NCI-H1417 (cell line): ENCODE results near the gene ZBBX.

Experiments used
- DNase-seq, 3 experiments: peaks; one replicate each; lab custom pipeline; 2025; lab: John Stamatoyannopoulos, UW

Gene ZBBX

DNA sequence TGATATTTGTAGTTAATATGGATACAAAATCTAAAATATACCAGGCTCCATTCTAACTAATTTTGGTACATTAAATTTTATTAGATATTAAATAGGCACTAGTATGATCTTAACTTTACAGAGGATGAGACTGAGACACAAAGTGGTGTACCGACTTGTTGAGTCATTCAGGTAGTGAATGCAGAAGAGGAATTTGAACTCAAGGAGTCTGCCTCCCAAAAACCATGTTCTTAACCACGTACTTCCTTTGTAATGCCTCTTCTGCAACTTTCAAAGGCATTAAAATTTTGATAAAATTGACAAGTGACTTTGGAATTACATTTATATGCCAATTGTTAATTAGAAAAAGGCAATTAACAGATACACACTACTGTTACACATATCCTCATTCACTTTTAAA is 61.8 kb downstream of the ZBBX start:
- no peak for DNase-seq

DNA sequence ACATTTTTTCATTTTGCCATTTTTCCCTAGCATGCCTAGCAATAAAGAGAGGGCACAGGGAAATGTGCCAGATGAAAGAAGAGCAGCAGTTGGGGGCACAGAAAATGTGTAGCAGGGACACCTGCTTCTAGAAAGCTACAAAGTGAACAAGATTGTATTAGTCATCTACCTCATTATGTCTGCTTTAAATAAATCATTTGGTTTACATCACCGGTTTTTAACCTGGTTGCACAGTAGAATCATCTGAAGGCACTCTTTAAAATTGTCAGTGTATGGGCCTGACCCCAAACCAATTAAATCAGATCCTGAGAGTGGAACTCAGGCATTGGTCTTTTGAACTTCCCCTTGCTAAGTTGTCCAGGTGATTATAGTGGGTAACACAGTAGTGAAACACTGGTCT is 73.8 kb downstream of the ZBBX start:
- DNase-seq: no peak

DNA sequence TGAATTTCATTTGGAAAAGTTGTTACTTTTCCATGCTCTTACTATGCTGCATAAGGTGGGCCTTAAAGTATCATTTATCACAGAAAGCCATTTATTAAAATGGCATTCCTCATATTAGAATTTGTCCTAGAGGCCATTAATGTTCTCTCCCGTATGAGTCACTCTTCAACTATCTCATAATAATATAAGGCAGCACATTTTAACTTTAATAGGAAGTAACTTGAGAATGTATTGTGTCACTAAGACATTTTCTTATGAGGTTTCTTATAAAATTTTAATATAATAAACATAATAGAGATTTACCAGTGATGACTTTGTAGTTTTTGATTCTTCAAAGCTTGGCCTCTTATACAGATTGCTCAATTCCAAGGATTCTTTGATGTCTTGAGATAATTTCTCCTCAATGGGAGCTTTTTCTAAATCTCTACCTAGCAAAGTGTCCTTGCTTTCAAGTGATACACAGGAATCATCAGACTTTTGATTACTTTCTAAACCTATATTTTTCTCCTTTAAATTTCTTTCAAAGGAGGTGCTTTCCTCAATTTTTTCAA is 74.7 kb downstream of the ZBBX start:
- DNase-seq: no peak

DNA sequence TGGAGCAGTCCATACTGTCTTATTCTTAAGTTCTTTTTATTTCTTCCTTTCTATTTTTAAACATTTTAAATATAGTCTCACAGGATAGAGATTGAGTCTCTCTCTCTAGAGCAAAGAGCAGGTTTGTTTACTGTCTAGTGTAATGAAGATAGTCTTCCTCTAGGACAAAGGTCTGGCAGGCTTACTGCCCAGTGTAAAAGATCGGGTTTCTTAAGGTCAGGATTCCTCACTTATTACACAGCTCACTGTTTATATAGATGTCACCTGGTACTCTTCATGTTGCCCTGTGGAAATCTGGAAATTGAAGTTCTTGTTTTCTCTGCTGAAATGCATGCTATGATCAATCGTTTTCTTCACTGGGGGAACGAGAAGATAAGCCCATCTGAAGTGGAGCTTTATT is 76.0 kb downstream of the ZBBX start:
- peak in 1 of 3 experiments; percentile 29 for DNase-seq

DNA sequence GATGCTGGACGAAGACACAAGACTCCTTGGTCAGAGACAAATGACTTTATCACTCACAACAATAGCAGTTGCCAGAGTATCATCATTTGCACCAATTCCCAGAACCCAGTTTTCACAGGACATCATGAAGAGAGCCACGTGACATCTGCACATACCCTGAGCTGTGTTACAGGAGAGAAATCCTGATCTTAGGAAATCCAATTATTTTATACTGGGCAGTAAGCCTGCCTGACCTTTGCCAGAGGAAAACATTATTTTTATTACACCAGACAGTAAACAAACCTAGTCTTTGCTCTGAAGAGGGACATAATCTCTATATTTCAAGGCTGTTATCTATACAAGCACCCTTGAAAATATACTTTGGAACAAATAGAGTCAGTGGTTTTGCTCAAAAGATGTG is 77.4 kb downstream of the ZBBX start:
- DNase-seq: no peak

DNA sequence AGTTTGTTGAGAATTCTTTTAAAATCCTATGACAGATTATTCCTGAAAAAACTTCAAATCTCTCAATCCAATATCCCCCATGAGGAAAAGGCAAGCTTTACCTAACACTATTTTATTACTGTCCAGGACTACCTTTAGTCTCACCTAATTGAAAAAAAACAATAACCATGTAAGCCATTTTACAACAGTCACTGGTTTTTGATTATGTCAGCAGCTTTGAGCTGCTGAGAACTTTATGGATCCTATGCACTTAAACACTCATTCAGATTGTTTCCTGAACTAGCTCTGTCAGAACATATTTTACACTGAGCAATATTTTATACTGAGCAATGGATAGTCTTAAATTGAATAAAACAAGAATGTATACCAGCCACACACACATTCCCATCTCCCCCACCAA is 79.9 kb downstream of the ZBBX start:
- DNase-seq: no peak

DNA sequence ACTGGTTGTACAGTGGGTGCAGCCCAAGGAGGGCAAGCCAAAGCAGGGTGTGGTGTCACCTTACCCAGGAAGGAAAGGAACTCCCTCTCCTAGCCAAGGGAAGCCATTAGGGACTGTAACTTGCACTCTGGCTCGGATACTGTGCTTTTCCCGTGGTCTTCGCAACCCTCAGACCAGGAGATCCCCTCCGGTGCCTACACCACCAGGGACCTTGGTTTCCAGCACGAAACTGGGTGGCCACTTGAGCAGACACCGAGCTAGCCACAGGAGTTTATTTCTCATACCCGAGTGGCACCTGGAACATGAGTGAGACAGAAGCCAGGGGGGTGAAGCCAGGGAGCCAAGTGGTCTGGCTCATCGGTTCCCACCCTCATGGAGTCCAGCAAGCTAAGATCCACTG is 90.7 kb downstream of the ZBBX start:
- DNase-seq: no peak

DNA sequence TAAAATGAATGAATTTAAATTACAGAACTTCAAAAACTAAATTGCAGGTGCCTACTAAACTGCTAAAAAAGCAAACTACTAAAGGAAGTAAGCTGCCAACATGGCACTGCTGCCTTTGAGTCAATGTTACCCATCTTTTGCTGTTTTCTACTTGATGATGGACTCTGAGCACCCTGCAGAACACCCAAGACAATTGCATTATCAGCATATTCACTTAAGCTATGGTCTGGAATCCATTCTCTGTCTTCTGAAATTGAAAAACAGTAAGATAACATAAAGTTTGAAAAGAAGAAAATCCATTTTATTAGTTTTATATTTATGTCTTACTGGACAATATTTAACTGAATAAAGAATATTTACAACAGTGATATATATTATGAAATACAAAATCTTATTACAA is 91.4 kb downstream of the ZBBX start:
- no peak for DNase-seq

DNA sequence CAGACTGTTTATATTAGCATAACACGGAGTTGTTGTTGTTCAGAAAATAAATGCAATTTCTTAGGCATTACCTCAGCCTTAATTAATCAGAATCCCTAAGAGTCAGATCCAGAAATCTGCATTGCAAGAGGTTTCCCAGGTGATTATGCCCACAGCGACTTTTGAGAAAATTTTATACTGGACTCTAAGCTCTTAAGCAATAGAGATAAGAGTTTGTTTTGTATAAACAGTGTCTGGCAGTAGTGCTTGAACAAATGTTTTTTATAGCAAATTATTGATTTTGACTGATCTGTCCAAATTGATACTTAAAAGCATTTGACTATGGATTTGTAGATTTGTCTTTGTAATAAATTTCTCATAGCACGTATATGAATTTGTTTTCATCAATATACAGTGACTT is 92.8 kb downstream of the ZBBX start:
- DNase-seq: no peak

DNA sequence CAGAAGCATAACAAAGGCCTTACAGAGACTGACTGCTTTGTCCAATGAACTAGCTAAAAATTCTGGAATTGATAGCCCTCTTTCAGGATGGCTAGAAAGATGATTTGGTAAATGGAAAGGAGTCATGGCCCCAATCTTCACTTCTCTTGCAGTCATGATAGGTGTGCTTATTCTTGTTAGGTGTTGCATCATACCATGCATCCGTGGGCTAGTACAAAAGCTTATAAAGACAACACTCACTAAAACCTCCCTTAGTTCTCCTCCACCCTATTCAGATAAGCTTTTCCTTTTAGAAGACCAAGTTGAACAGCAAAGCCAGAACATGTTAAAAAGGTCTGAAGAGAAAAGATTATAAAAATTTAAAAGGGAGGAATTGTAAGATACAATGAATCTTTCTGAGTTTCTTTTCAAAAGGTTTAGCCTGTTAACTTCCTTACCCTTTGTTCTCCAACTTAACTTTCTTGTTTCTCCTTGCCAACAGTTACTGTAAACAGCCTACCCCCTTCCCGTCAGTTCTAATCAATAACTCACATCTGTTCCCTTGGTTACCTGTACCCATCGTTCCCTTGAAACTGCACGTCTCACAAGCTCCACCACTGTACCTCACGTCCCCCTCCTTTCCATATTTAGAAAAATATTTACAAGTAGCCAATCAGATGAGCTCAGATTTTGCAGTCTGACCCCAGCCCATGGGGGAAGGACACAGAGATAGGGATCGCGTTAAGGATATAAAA is 105.8 kb downstream of the ZBBX start:
- no peak for DNase-seq

DNA sequence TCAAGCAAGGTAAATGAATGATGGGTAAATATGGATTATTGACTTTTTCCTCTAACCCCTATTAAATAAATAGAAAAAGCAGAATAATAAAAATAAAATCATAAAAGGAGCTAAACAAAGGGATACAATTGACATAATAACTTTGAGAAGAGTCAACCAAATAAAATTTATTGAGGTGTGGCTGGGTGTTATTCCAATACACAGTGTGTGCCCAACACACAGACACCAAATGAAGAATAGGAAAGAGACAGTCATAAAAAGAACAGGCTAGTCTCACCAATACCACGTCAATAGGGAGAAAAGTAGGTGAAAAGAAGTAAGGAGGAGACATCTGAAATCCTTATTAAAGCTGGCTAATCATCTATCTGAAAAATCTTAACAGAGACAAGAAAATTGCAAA is 127.1 kb downstream of the ZBBX start:
- DNase-seq: peak in 1 of 3 experiments; percentile 41

DNA sequence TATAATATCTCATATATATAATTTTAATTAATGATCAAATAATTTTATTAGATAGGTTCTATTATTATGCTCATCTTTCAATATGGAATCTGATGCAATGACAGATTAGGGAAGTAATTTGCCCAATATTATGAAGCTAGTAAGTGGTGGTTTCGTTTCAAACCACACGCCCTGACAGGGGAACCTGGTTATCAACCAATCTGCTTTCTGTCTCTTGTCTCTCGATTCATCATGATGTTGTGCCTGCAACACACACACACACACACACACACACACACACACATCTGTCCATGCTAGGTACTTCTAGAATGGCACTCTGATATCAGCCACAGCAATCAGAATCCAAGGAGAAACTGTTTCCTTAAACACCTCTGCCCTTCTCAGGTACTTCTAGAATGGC is 128.4 kb downstream of the ZBBX start:
- DNase-seq: no peak

DNA sequence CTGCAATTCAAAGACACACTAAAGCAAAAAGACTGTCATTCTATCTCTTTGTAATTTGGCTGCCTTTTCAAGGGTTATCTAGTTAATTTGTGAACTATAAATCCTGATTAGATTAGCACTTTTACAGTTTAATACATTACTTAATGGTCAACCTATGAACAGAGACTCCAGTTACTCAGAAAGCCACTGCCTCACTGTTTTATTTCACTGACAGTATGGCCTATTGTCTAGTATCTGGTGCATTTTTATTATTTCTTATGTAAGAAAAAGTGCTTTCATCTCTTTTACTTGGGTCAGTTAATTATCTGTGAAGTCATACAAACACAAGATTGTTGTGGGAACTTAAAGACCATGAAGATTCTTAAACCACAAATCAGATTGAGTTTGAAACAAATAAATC is 133.8 kb downstream of the ZBBX start:
- no peak for DNase-seq

DNA sequence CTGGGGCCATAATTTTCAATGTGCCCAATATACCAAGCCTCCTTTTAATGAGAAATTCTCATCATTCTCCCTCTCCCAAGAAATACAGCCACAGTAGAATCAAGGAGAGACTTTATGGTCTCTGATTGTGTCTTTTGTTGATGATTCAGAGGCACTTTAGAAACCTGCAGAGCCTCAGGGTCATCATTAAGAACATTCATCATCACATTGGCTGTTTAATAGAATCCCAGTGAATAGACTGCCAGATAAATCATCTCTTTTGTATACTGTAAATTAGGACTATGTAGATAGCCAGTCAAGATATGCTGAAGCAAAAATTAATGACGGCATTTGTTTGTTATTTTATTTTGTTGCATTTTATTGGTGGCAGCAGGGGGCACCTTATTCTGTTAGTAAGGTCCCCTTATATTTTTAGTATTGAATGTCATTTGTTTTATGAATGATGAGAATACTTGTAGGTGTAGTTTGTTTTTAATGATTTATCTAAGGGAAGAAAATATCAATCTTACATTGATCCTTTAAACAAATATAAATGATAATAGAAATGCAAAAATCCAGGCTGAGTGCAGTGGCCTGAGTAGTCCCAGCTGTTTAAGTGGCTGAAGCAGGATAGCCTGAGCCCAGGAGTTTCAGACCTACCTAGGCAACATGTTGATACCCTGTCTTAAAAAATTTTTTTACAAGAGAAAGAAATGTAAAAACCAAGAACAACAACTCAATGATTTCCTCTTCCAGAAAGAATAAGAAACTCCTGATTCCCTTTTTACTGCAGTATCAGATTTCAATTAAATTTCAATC is 138.8 kb downstream of the ZBBX start:
- DNase-seq: peak in 2 of 3 experiments; percentile 35 to 86

DNA sequence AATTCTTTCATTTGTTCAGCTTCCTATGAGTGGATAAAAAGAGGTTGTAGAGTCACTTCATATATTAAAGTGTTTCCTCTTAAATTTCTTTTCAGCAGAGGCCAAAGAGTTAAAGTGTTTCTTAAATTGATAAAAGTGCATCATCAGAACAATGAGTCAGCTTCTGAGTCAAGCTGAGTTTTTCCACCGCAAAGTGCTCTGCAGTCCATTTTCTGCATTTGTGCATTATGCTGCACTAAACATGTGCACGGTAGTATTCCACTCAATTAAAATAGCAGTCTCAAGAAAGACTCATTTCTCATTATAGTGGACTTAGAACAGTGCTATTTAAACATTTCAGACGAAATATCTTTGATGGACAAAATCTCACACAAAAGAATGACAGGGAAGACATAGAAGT is 152.0 kb downstream of the ZBBX start:
- no peak for DNase-seq

DNA sequence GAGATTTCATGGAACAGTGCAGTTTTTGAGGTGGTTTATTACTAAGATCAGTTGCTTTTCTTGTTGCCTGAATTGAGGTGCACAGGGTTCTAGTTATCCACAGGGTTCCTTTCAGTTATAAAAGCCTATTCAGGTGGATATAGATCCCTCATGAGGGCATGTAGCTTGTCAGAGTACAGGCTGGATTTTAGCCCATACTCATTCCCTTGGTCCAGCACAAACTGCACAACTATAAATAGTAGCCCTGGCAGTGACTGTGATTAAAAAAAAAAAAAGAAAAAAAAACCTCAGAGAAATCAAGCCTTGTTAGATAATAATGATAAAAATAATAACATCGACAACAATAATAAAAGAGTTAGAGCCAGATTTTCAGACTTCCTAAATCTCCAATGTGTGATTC is 154.3 kb downstream of the ZBBX start:
- DNase-seq: no peak

DNA sequence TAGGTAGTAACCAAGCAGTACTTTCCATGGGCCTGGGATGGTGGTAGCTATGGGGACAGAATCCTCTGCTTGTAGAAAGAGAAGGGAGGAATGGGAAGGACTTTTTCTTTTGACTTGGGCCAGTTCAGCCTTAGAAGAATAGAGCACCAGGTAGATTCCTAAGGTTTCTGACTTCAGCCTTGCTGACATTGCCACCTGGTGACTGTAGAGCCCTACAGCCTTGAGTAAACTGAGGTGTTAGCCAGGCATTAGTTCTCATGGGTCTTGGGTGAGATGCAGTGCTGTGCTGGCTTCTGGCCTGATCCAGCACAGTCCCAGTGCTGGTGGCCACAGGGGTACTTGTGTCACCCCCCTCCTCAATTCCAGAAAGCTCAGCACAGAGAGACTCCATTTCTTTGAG is 171.1 kb downstream of the ZBBX start:
- no peak for DNase-seq

DNA sequence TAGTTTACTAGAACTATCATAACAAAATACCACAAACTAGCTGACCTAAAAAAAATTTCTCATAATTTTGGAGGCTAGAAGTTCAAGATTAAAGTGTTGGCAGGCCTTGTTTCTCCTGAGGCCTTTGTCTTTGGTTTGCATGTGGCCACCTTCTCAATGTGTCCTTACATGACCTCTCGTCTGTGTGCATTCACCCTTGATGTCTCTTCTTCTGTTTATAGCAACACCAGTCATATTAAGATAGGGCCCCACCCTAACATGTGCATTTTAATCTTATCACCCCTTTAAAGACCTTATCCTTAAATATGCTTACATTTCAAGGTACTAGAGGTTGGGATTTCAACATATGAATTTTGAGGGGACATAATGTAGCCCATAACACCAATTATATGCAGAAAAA is 177.0 kb downstream of the ZBBX start:
- no peak for DNase-seq

DNA sequence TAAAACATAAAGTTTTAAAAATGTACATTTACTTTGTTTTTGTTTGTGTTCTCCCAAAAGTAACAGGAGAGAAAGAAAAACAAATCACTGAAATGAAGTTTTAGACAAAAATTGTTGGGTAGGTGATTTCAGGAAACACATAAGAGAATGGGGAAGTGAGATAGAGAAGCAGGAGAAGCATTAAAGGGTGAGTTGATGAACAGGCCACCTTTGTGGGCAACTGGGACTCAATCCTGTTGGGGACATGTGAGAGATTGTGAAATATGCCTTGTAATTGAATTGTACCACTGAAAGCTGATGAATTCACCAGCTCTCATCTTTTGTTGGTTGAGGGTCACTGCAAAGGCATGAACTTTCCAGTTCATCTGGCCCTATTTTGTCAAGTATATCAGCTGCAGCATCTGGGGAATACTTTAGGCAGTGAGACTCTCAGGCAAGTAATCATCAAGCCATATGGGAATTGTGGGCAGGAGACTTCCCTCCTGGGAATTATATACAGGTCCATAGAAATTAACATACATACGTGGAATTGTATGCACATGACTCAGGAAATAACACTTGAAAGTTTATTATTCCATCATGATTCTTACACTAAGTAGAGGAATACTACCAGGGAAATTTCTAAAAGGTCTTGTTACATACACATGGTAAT is 181.0 kb downstream of the ZBBX start:
- no peak for DNase-seq
